H1 (cell line): ENCODE data around the gene CD38.

ENCODE experiments used
- CEBPB ChIP-seq: IDR thresholded peaks from 2 replicates; pipeline ENCODE4 v1.6.1; 2012; ENCODE audit warnings: low read depth, low read length
- CREB1 ChIP-seq: IDR thresholded peaks from 2 replicates; pipeline ENCODE4 v1.6.1; 2012; ENCODE audit warnings: inconsistent platforms
- CTCF ChIP-seq, 3 experiments: IDR thresholded peaks; 1 replicate in 2 of 3; 2 replicates in 1 of 3; pipeline versions ENCODE4 v1.5.1 to v1.6.1; 2011; ENCODE audit warnings: low read length in 3 of 3, mild to moderate bottlenecking in 3 of 3, inconsistent platforms in 2 of 3, low read depth in 1 of 3, moderate library complexity in 1 of 3; ENCODE audit not compliant: insufficient read depth in 1 of 3; ENCODE audit errors: control extremely low read depth in 1 of 3
- EP300 ChIP-seq, 2 experiments: IDR thresholded peaks; 1 replicate in 1 of 2; 2 replicates in 1 of 2; pipeline ENCODE4 v1.6.1; 2011 to 2012; ENCODE audit warnings: low read depth in 2 of 2, low read length in 2 of 2, mild to moderate bottlenecking in 2 of 2, borderline replicate concordance in 1 of 2, inconsistent platforms in 1 of 2, moderate library complexity in 1 of 2
- KDM1A ChIP-seq: fragments of 200-600, 300-600 bp; sonication (generic); IDR thresholded peaks from 2 replicates; pipeline ENCODE4 v1.7.1; 2016; ENCODE audit warnings: mild to moderate bottlenecking, low read length, borderline replicate concordance
- MAFK ChIP-seq: IDR thresholded peaks from 2 replicates; pipeline ENCODE4 v1.6.1; 2012; ENCODE audit warnings: low read depth, mild to moderate bottlenecking, improper control_type of control experiment, low read length
- POLR2A ChIP-seq, 2 experiments: IDR thresholded peaks; 1 replicate in 1 of 2; 2 replicates in 1 of 2; pipeline ENCODE4 v1.6.1; 2011; ENCODE audit warnings: low read depth in 2 of 2, low read length in 2 of 2, mild to moderate bottlenecking in 2 of 2; ENCODE audit errors: control extremely low read depth in 1 of 2
- POLR2AphosphoS5 ChIP-seq: IDR thresholded peaks from 2 replicates; pipeline ENCODE4 v1.6.1; 2011; ENCODE audit warnings: low read depth, low read length
- RAD21 ChIP-seq, 2 experiments: IDR thresholded peaks in 1 of 2; conservative IDR thresholded peaks in 1 of 2; 2 replicates each; pipeline ENCODE4 v1.6.1; 2011; ENCODE audit warnings: low read depth in 2 of 2, low read length in 2 of 2, improper control_type of control experiment in 1 of 2, inconsistent platforms in 1 of 2, mild to moderate bottlenecking in 1 of 2, moderate library complexity in 1 of 2
- RFX5 ChIP-seq: IDR thresholded peaks from 2 replicates; pipeline ENCODE4 v1.6.1; 2011; ENCODE audit warnings: low read depth, low read length, improper control_type of control experiment, borderline replicate concordance
- SUZ12 ChIP-seq: fragments of 200-600 bp; sonication (generic); IDR thresholded peaks from 2 replicates; pipeline ENCODE4 v1.6.1; 2012; ENCODE audit warnings: mild to moderate bottlenecking, inconsistent platforms, low read length, moderate library complexity, mixed read lengths

- no peak for TF ChIP-seq POLR2A (IDR thresholded peaks at IDR 0.05; ENCODE audit: control extremely low read depth in 1 of 2, low read depth in 2 of 2, low read length in 2 of 2)
- TF ChIP-seq CTCF (IDR thresholded peaks at IDR 0.05; ENCODE audit: control extremely low read depth in 1 of 3, insufficient read depth in 1 of 3, low read depth in 1 of 3, low read length in 3 of 3): no peak
- no peak for TF ChIP-seq KDM1A
- TF ChIP-seq RAD21 (IDR thresholded peaks at IDR 0.05 in 1 of 2, conservative IDR thresholded peaks at IDR 0.05 in 1 of 2; ENCODE audit: low read depth in 2 of 2, low read length in 2 of 2): no peak
- no peak for TF ChIP-seq POLR2AphosphoS5
- no peak for TF ChIP-seq CREB1
- TF ChIP-seq MAFK: no peak
- no peak for TF ChIP-seq EP300 (IDR thresholded peaks at IDR 0.05; ENCODE audit: borderline replicate concordance in 1 of 2, low read depth in 2 of 2, low read length in 2 of 2)
- no peak for TF ChIP-seq CEBPB
- no peak for TF ChIP-seq SUZ12
- no peak for TF ChIP-seq RFX5
Measured at GRCh38 chr4:15736514-15737050, 41.5 kb upstream of the CD38 start.
